Stimulated activated CD4-positive, alpha-beta T cell treated with anti-CD3 and anti-CD28 coated beads, Interleukin-2, amount 100 ng/mL, for 24 hours (primary cell): ENCODE data around the gene PHF19.

Source experiments
- DNase-seq, 2 donors: peaks; one replicate each; pipeline ENCODE4 v3.0.0-alpha.2; 2020

PHF19 gene

DNA sequence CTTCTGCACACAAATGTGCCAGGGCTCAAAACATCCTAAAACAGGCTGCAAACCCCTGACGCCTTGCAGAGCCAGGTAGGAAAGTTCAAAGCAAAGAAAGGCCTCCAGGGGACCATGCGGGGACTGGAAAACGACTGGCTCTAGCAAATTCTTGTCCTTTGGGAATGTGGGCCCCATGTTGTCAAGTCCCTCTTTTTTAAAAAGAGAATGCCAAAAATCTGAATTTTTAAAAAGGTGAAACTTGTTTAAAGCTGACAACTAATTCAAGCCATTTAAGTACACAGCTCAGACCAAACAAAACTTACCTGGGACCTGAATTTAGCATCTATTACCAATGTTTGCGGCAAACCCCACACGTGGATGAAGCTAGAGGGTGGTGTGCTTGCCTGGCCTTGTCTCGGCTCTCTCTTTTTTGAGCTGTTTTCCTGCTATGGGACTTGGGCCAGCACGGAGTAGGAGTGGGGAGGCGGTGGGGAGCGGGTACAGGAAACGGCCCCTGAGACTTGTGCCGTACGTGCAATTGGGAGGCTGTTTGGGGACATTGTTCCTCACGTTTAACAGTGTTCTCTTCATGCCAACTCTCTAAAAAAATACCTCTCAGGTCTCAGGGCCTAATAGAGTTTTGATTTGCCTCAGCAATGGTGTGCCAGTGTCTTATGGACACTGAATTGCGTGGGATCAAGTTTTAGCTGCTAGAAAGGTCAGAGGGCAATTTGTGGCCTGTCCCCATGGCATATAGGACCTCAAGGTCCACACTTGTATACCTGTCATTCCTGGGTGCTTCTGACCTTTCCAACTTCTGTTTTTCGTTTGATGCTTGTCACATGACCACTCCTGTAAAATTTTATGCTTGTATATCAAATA is 15.1 kb upstream of the PHF19 start:
- DNase-seq, result peak in 1 of 2 donors; percentile 46

GRCh38 chr9:120891245-120891883 is 14.4 kb upstream of the PHF19 start:
- DNase-seq, result peak; percentile 70 to 72

DNA sequence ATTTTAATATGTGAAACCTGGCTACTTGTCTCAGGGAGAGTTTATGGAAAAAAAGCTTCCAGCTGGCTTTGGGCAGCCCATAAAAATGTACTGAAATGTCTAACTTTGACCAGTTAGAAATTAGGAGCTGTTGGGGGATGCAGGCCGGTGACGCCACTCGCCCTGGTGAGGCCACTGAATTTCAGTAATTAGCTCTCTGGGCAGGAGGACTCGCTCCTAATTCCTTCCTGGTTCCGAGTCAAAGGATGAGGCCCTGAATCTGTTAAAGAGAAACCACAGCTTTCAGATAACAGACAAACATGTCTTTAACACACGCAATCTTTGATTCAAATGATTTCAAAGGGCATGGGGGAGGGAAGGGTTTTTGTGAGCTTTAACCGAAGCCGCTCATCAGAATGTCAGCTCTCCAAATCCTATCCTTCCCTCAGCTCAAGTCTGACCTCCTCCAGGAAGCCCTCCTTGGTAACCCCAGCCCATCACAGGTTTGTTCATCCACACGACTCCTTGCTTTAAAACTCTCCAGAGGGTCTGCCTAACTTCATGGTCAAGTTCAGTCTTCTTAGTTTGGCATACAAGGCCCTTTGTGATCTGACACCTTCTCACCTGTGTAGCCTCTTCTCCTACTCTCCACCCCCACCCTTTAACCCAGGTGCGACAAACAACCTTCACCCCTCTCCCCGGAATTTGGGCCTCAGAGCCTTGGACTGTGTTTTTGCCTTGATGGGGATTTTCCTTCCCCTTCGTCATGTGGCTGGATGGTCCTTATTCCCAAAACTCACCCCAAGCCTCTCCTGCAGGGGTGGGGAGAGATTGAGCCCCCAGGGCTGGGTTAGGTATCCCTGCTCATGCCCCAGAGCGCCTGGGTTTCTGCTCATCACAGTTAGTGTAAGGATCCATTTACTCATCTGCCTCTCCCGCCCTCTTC is 13.6 kb upstream of the PHF19 start:
- peak in 1 of 2 donors; percentile 57 for DNase-seq

DNA sequence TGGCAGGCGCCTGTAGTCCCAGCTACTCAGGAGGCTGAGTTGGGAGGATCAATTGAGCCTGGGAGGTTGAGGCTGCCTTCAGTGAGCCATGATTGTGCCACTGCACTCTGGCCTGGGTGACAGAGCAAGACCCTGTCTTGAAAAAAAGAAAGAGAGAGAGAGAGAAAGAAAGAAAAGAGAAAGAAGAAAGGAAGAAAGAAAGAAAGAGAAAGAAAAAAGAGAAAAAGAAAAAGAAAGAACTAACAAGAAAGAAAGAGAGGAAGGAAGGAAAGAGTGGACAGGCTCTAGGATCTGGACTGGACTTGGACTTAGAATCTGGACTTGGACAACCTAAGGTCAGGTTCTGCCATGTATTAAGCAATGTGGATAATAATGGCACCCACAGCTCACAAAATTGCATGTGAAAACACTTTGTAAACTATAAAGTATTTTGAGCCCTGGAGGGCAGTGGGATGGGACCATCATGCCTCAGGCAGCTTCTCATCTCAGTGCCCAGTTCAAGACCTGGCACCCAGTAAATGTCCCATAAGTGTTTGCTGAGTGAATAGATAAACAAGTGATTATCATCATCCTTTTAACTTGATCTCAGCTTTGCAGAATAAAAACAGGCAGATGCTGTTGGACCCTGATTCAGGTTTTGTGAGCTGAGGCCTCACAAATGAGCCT is 12.8 kb upstream of the PHF19 start:
- DNase-seq, result no peak

DNA sequence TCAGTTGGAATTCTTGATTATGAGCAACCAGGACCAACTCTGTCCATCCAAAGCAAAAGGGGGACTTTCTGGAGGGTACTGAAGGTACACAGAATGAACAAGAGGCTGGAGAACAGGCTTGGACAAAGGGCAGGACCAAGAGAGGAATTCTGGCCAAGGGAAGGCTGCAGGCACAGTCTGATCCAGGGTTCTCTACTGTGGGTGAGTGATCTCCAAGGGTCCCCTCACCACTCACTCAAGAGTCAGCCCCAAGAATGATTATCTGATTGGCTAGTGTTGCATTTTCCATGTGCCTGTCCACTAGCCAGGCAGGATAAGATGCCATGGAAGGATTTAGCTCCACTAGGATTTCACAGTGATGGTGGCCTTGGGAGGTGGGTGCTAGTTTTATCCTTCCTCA is 11.6 kb upstream of the PHF19 start:
- DNase-seq, result no peak

DNA sequence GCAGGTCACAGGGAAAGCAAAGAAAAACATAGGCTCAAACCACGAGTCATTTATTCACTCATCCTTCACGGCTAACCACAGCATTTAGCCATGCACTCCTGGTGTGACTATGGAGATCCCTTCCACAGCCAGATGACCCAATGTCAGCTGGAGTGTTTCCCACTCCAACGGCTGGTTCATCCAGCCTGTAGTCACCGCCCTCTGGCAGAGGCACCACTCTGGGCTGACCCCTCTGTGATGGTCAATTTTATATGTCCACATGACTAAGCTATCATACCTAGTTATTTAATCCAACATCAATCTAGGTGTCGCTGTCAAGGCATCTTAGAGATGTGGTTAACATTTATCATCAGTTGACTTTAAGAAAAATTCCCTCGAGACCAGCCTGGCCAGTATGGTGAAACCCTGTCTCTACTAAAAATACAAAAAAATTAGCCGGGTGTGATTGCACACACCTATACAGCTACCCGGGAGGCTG is 9.5 kb upstream of the PHF19 start:
- DNase-seq, result no peak

DNA sequence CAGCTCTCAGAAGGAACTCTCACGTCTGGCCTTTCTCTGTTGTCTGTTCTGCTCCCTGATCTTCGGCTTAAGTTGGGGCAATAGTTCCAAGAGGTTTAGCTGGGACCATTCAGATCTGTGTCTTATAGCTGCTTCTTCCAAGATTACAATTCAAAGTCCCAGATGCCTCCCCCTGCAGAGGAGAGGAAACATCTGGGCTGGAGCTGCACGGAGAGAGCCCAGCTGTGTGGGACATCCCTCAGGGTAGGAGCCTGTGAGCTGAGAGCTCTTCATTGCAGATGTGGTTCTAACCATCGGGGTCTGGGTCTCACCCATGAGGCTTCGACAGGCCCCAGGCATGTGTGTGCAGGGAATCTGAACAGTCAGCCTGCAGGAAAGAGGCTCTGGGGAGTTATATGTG is 9.0 kb upstream of the PHF19 start:
- no peak for DNase-seq

GRCh38 chr9:120885457-120885856 is 8.5 kb upstream of the PHF19 start:
- DNase-seq, result no peak

DNA sequence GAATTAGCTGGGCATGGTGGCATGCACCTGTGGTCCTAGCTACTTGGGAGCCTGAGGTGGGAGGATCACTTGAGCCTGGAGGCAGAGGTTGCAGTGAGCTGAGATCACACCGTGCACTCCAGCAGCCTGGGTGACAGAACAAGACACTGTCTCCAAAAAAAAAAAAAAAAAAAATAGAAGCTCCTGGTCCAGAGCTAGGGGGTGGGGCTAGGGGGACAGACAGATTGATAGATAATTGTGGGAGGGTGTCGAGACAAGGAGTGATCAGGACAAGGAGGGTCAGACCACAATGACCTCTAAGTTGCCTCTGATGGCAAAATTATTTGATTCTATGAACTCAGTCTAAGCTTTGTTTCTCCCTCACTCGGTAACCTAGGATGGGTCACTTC is 6.6 kb upstream of the PHF19 start:
- DNase-seq, result no peak

DNA sequence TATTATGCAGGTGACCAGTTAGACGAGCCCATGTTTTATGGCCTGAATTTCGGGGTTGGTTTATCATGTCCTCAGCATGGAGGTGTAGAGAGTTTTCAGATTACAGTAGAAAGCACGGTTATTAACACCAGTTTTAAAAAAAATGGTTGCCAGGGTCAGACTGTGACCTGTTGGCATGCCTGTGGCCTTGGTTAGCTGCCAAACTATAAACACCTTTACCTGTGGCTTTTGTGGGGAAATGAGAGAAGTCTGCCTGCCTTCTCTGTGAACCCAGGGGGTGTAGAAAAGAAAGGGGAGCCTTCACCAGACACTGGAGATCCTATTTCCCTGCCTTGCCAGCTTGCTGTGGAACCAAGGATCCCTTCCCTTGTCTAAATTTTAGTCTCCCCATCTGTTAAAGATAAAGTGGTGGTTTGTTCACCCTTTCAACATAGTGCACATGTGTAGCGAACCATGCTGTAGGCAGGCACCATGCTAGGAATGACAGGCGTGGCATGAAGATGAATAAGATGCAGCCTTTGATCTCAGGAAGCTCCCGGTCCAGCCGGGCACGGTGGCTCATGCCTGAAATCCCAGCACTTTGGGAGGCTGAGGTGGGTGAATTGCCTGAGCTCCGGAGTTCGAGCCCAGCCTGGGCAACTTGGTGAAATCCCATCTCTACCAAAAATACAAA is 6.1 kb upstream of the PHF19 start:
- DNase-seq, result no peak

GRCh38 chr9:120879446-120879845 is 2.5 kb upstream of the PHF19 start:
- DNase-seq, result no peak

- no peak for DNase-seq
These were observed 1.5 kb upstream of the PHF19 start for GRCh38 chr9:120878188-120879130.

DNA sequence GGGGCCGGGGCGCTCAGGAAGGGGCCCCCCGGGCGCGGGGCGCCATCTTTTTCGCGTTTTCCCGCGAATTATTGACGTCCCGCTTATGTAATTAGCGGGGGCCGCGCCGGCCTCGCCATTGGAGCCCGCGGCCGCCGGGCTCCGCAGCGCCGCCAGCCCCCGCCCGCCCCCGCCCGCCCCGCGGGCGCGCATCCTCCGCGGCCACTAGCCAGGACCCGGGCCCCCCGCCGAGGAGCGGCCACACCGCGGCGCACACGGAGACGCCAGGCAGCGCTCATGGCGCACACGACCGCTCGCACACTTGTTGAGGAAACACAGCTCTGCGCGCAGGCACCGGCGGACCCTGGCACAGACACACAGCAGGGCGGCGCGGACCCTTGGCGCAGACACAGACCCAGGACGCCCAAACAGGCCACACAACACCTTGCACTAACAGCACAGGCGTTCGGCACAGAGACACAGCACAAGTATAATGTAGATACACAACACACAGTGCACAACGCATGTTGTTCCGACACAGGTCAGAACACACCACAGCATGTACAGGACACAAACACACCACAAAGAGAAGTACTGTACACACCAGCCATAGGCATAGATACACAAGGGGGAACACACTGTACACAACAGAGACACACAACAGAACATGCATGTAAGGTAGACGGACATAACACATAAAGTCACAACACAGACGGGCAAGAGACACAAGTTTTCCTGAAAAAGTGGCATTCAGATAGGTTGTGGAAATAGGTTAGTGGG is 467 bp upstream of the PHF19 start:
- DNase-seq, result peak; percentile 74 to 86

GRCh38 chr9:120875954-120876841 is 790 bp downstream of the PHF19 start:
- DNase-seq, result peak; percentile 82 to 92

DNA sequence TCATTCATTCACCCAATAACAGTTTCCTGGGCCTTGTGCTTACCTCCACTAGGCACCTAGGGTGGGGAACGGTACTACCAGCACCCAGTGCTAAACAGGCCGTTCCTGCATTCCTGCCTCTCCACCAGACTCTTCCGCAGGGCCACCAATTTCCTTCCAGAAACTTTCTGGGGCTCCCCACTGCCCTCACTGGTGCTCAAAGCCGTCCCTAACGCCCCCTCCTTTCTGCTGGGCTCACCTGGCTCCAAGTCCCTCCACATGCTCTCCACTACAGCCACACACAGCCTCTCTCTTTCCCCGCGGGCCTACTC is 1.4 kb downstream of the PHF19 start:
- no peak for DNase-seq

DNA sequence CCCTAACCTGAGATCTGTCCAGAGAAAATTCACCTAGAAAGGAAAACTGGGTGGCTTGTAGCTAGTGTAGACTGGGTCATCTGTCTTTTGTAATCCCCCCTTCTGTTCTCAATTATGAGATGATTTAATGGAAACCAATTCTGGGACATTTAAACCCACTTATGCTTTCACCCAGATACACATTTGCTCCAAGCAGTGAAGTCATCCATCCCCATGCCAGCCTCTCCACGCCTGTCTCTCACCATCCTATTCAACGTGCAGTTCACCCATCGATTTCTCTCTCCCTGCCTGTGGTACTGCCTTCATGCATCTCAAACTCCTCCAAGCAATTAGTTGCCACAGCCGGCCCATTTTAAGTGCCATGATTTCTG is 1.8 kb downstream of the PHF19 start:
- DNase-seq, result no peak

DNA sequence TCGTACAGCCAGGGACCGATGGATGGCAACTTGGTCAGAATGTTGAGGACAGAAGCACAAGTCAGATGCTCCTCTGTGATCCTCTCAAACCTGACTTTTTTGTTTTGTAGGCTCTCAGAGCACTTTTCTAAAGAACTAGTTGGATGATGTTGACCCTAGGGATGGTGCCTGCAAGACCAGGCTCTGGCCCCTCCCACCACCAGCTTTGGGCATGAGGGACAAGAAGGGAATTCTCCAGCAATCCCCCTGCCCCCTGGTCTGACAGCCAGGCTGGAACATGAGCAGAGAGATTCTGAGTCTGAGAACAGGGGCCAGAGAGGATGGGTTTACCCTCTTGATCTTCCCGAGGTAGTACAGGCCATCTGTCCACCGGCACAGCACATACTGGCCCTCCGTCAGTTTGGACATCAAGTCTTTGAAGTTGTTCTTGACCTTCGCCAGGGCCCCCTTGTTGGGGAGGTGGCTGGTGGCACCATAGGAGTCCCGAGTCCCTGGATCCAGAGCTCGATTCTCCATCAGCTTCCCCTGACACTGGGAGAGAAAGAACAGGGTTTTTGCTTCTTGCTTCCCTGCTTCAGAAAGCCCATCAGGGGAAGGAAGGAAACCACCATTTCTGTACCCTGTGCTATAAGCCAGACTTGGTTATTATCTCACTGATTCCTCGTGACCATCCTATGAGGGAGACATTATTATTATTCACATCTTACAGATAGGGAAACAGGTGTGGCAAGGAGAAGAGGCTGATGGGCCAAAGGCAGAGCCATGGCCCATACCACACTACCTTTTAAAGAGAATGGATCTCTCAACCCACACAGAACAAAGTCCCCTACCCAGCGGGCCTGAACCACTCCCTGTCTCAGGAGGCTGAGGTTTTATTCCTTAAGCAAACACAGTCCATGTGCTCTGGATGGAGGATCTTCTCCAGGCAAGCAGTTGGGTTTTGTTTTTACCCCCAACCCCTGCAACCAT is 2.5 kb downstream of the PHF19 start:
- no peak for DNase-seq

GRCh38 chr9:120873512-120873911 is 3.5 kb downstream of the PHF19 start:
- no peak for DNase-seq
